Astrocyte of the spinal cord (primary cell): Measurements from ENCODE around the gene INPP5A.

Source experiments
- DNase-seq: peaks from one replicate; pipeline ENCODE4 v3.0.0; 2011; ENCODE audit warnings: low read depth, low spot score
- H3K4me3 ChIP-seq: 2 replicates; pipeline ENCODE4 v1.5.1; 2011; ENCODE audit warnings: low read depth, mild to moderate bottlenecking, low read length, moderate library complexity
- CTCF ChIP-seq: IDR thresholded peaks from 2 replicates; pipeline ENCODE4 v1.5.1; 2012; ENCODE audit warnings: low read depth, mild to moderate bottlenecking, low read length, inconsistent platforms
- in situ Hi-C: cut with HindIII; loops from 2 replicates; pipeline ENCODE4 v1.10.0; 2017; ENCODE audit warnings: low sequenced_read_pairs

Gene INPP5A

GRCh38 chr10:132698761-132699391 is 161.3 kb downstream of the INPP5A start:
- TF ChIP-seq CTCF, result no peak
- in situ Hi-C loops, result no loop called here

GRCh38 chr10:132699411-132700155 is 162.0 kb downstream of the INPP5A start:
- in situ Hi-C loops, result no loop called here
- DNase-seq, result no peak
- no peak overlapping the region for H3K4me3 ChIP-seq
- no peak for TF ChIP-seq CTCF

More at GRCh38 chr10:132698761-132699391, 161.3 kb downstream of the INPP5A start:
- DNase-seq, result no peak
- no peak overlapping the region for H3K4me3 ChIP-seq

GRCh38 chr10:132700156-132701098 is 162.8 kb downstream of the INPP5A start:
- no peak for TF ChIP-seq CTCF
- H3K4me3 ChIP-seq, result no peak overlapping the region
- in situ Hi-C loops, result no loop called here
- peak; percentile 38 for DNase-seq

GRCh38 chr10:132701099-132701845 is 163.7 kb downstream of the INPP5A start:
- TF ChIP-seq CTCF, result no peak
- DNase-seq, result no peak
- H3K4me3 ChIP-seq, result no peak overlapping the region
- in situ Hi-C loops, result no loop called here

GRCh38 chr10:132701846-132702190 is 164.2 kb downstream of the INPP5A start:
- no peak for TF ChIP-seq CTCF
- in situ Hi-C loops, result no loop called here
- H3K4me3 ChIP-seq, result no peak overlapping the region
- DNase-seq, result no peak
